ENCODE data around the gene ITIH5.
"Not testable (repeated sequence)": the region's sequence is repeated elsewhere in the genome, so short reads cannot be mapped to it uniquely, and the experiment has no call there.

Gene ITIH5

GRCh38 chr10:7667262-7668141 is 736 bp upstream of the ITIH5 start:
- peak overlapping the region in 3 of 7 experiments; percentile 19 to 40 (median 35) for H3K4me3 ChIP-seq (ENCODE audit: control insufficient read depth in 1 of 7, extremely low read depth in 1 of 7, insufficient read depth in 4 of 7, low read depth in 2 of 7, low read length in 6 of 7)
- CTCF ChIA-PET, result no interaction called here

GRCh38 chr10:7665767-7666166 is 999 bp downstream of the ITIH5 start:
- H3K27ac ChIP-seq (ENCODE audit: insufficient read depth in 1 of 2, low read depth in 1 of 2, low read length in 2 of 2, poor library complexity in 1 of 2, severe bottlenecking in 2 of 2), result no peak overlapping the region
- no peaks in the 10 kb centered on the region for H3K36me3 ChIP-seq (ENCODE audit: control insufficient read depth in 4 of 4, insufficient read depth in 4 of 4, low read length in 3 of 4)
- CTCF ChIA-PET, result interaction anchor here (0.7 to 1.6 kb wide), 2 partner anchors 21 to 43 kb away, joined by 4 to 6 read pairs; no protein-coding TSS in a partner anchor
- H3K4me3 ChIP-seq (ENCODE audit: control insufficient read depth in 1 of 7, extremely low read depth in 1 of 7, insufficient read depth in 4 of 7, low read depth in 2 of 7, low read length in 6 of 7), result peak overlapping the region in 3 of 7 experiments; percentile 60 to 74 (median 67)
- POLR2A ChIA-PET, result no interaction called here
- no peaks in the 10 kb centered on the region for H3K9me3 ChIP-seq (ENCODE audit: control extremely low read depth in 1 of 5, control insufficient read depth in 4 of 5, insufficient read depth in 2 of 5, low read depth in 1 of 5, low read length in 4 of 5)
- H3K27me3 ChIP-seq (replicated peaks in 2 of 5; ENCODE audit: control insufficient read depth in 4 of 5, insufficient read depth in 5 of 5, low read length in 4 of 5), result peaks cover 11 to 73% (median 32%) of the 10 kb centered on the region in 5 experiments
- 50% methylated on average over 1 of the region's 6 CpGs for WGBS (ENCODE audit: insufficient coverage)
- peaks cover 4 to 11% (median 8%) of the 10 kb centered on the region in 4 experiments for H3K4me1 ChIP-seq (ENCODE audit: control extremely low read depth in 1 of 4, control insufficient read depth in 4 of 4, insufficient read depth in 4 of 4, low read length in 3 of 4)
- peak in 2 of 3 donors; percentile 10 to 19 for DNase-seq

More at GRCh38 chr10:7667262-7668141, 736 bp upstream of the ITIH5 start:
- no peak overlapping the region for H3K27ac ChIP-seq (ENCODE audit: insufficient read depth in 1 of 2, low read depth in 1 of 2, low read length in 2 of 2, poor library complexity in 1 of 2, severe bottlenecking in 2 of 2)
- H3K9me3 ChIP-seq (ENCODE audit: control extremely low read depth in 1 of 5, control insufficient read depth in 4 of 5, insufficient read depth in 2 of 5, low read depth in 1 of 5, low read length in 4 of 5), result no peaks in the 10 kb centered on the region
- POLR2A ChIA-PET, result no interaction called here
- H3K4me1 ChIP-seq (ENCODE audit: control extremely low read depth in 1 of 4, control insufficient read depth in 4 of 4, insufficient read depth in 4 of 4, low read length in 3 of 4), result peaks cover 4 to 11% (median 8%) of the 10 kb centered on the region in 4 experiments
- no peaks in the 10 kb centered on the region for H3K36me3 ChIP-seq (ENCODE audit: control insufficient read depth in 4 of 4, insufficient read depth in 4 of 4, low read length in 3 of 4)
- H3K27me3 ChIP-seq (replicated peaks in 2 of 5; ENCODE audit: control insufficient read depth in 4 of 5, insufficient read depth in 5 of 5, low read length in 4 of 5), result peaks cover 11 to 72% (median 31%) of the 10 kb centered on the region in 5 experiments
- peak; percentile 6 to 49 (median 14) for DNase-seq
- WGBS (ENCODE audit: insufficient coverage), result 4% methylated on average over 26 of the region's 44 CpGs

- Histone ChIP-seq H3K27ac (ENCODE audit: insufficient read depth in 1 of 2, low read depth in 1 of 2, low read length in 2 of 2, poor library complexity in 1 of 2, severe bottlenecking in 2 of 2) (no peak overlapping the region), H3K27me3 (replicated peaks in 2 of 5; ENCODE audit: control insufficient read depth in 4 of 5, insufficient read depth in 5 of 5, low read length in 4 of 5) (peaks cover 7 to 76% (median 27%) of the 10 kb centered on the region in 5 experiments), H3K9me3 (ENCODE audit: control extremely low read depth in 1 of 5, control insufficient read depth in 4 of 5, insufficient read depth in 2 of 5, low read depth in 1 of 5, low read length in 4 of 5) (no peaks in the 10 kb centered on the region), H3K4me3 (ENCODE audit: control insufficient read depth in 1 of 7, extremely low read depth in 1 of 7, insufficient read depth in 4 of 7, low read depth in 2 of 7, low read length in 6 of 7) (no peak overlapping the region), H3K4me1 (ENCODE audit: control extremely low read depth in 1 of 4, control insufficient read depth in 4 of 4, insufficient read depth in 4 of 4, low read length in 3 of 4) (peaks cover 4 to 11% (median 8%) of the 10 kb centered on the region in 4 experiments), H3K36me3 (ENCODE audit: control insufficient read depth in 4 of 4, insufficient read depth in 4 of 4, low read length in 3 of 4) (no peaks in the 10 kb centered on the region)
- WGBS (ENCODE audit: insufficient coverage), result no CpG with 5 or more reads among the region's 2 CpGs
- CTCF ChIA-PET, result interaction anchor here (1.9 kb wide), 1 partner anchor 23 kb away, joined by 6 read pairs; no protein-coding TSS in a partner anchor
- POLR2A ChIA-PET, result no interaction called here
- DNase-seq, result no peak
Measured at GRCh38 chr10:7664707-7665106, 2.1 kb downstream of the ITIH5 start.

- Histone ChIP-seq H3K27me3 (replicated peaks in 2 of 5; ENCODE audit: control insufficient read depth in 4 of 5, insufficient read depth in 5 of 5, low read length in 4 of 5) (peaks cover 7 to 55% (median 23%) of the 10 kb centered on the region in 5 experiments), H3K27ac (ENCODE audit: insufficient read depth in 1 of 2, low read depth in 1 of 2, low read length in 2 of 2, poor library complexity in 1 of 2, severe bottlenecking in 2 of 2) (no peak overlapping the region), H3K4me3 (ENCODE audit: control insufficient read depth in 1 of 7, extremely low read depth in 1 of 7, insufficient read depth in 4 of 7, low read depth in 2 of 7, low read length in 6 of 7) (no peak overlapping the region), H3K9me3 (ENCODE audit: control extremely low read depth in 1 of 5, control insufficient read depth in 4 of 5, insufficient read depth in 2 of 5, low read depth in 1 of 5, low read length in 4 of 5) (no peaks in the 10 kb centered on the region), H3K36me3 (ENCODE audit: control insufficient read depth in 4 of 4, insufficient read depth in 4 of 4, low read length in 3 of 4) (no peaks in the 10 kb centered on the region), H3K4me1 (ENCODE audit: control extremely low read depth in 1 of 4, control insufficient read depth in 4 of 4, insufficient read depth in 4 of 4, low read length in 3 of 4) (peaks cover 4 to 11% (median 8%) of the 10 kb centered on the region in 4 experiments)
- 95% methylated on average over 4 of the region's 5 CpGs for WGBS (ENCODE audit: insufficient coverage)
- CTCF ChIA-PET, result interaction anchor here (2.2 kb wide), 1 partner anchor 25 kb away, joined by 8 read pairs; no protein-coding TSS in a partner anchor
- POLR2A ChIA-PET, result no interaction called here
- DNase-seq, result no peak
Measured at GRCh38 chr10:7662522-7662921, 4.2 kb downstream of the ITIH5 start.

GRCh38 chr10:7659560-7659959 is 7.2 kb downstream of the ITIH5 start:
- H3K9me3 ChIP-seq (ENCODE audit: control extremely low read depth in 1 of 5, control insufficient read depth in 4 of 5, insufficient read depth in 2 of 5, low read depth in 1 of 5, low read length in 4 of 5), result no peaks in the 10 kb centered on the region
- H3K27ac ChIP-seq (ENCODE audit: insufficient read depth in 1 of 2, low read depth in 1 of 2, low read length in 2 of 2, poor library complexity in 1 of 2, severe bottlenecking in 2 of 2), result no peak overlapping the region
- DNase-seq, result no peak
- WGBS (ENCODE audit: insufficient coverage), result 98% methylated on average over 4 of the region's 4 CpGs
- ChIA-PET POLR2A (no interaction called here), CTCF (no interaction called here)
- H3K4me3 ChIP-seq (ENCODE audit: control insufficient read depth in 1 of 7, extremely low read depth in 1 of 7, insufficient read depth in 4 of 7, low read depth in 2 of 7, low read length in 6 of 7), result no peak overlapping the region
- H3K36me3 ChIP-seq (ENCODE audit: control insufficient read depth in 4 of 4, insufficient read depth in 4 of 4, low read length in 3 of 4), result no peaks in the 10 kb centered on the region
- peaks cover 0 to 33% (median 8%) of the 10 kb centered on the region in 5 experiments for H3K27me3 ChIP-seq (replicated peaks in 2 of 5; ENCODE audit: control insufficient read depth in 4 of 5, insufficient read depth in 5 of 5, low read length in 4 of 5)
- no peaks in the 10 kb centered on the region for H3K4me1 ChIP-seq (ENCODE audit: control extremely low read depth in 1 of 4, control insufficient read depth in 4 of 4, insufficient read depth in 4 of 4, low read length in 3 of 4)

GRCh38 chr10:7657552-7657951 is 9.2 kb downstream of the ITIH5 start:
- no peaks in the 10 kb centered on the region for H3K36me3 ChIP-seq (ENCODE audit: control insufficient read depth in 4 of 4, insufficient read depth in 4 of 4, low read length in 3 of 4)
- H3K27me3 ChIP-seq (replicated peaks in 2 of 5; ENCODE audit: control insufficient read depth in 4 of 5, insufficient read depth in 5 of 5, low read length in 4 of 5), result peaks cover 0 to 22% (median 6%) of the 10 kb centered on the region in 5 experiments
- no peak for DNase-seq
- H3K4me1 ChIP-seq (ENCODE audit: control extremely low read depth in 1 of 4, control insufficient read depth in 4 of 4, insufficient read depth in 4 of 4, low read length in 3 of 4), result no peaks in the 10 kb centered on the region
- ChIA-PET CTCF (no interaction called here), POLR2A (no interaction called here)
- no peak overlapping the region for H3K4me3 ChIP-seq (ENCODE audit: control insufficient read depth in 1 of 7, extremely low read depth in 1 of 7, insufficient read depth in 4 of 7, low read depth in 2 of 7, low read length in 6 of 7)
- no CpG with 5 or more reads among the region's 2 CpGs for WGBS (ENCODE audit: insufficient coverage)
- no peak overlapping the region for H3K27ac ChIP-seq (ENCODE audit: insufficient read depth in 1 of 2, low read depth in 1 of 2, low read length in 2 of 2, poor library complexity in 1 of 2, severe bottlenecking in 2 of 2)
- peaks cover 0 to 3% (median 0%) of the 10 kb centered on the region in 5 experiments for H3K9me3 ChIP-seq (ENCODE audit: control extremely low read depth in 1 of 5, control insufficient read depth in 4 of 5, insufficient read depth in 2 of 5, low read depth in 1 of 5, low read length in 4 of 5)

GRCh38 chr10:7657079-7657478 is 9.7 kb downstream of the ITIH5 start:
- WGBS (ENCODE audit: insufficient coverage), result 93% methylated on average over 8 of the region's 11 CpGs

More at GRCh38 chr10:7657079-7657478, 9.7 kb downstream of the ITIH5 start:
- H3K36me3 ChIP-seq (ENCODE audit: control insufficient read depth in 4 of 4, insufficient read depth in 4 of 4, low read length in 3 of 4); POLR2A ChIA-PET; CTCF ChIA-PET; H3K9me3 ChIP-seq (ENCODE audit: control extremely low read depth in 1 of 5, control insufficient read depth in 4 of 5, insufficient read depth in 2 of 5, low read depth in 1 of 5, low read length in 4 of 5); H3K4me3 ChIP-seq (ENCODE audit: control insufficient read depth in 1 of 7, extremely low read depth in 1 of 7, insufficient read depth in 4 of 7, low read depth in 2 of 7, low read length in 6 of 7); DNase-seq; H3K4me1 ChIP-seq (ENCODE audit: control extremely low read depth in 1 of 4, control insufficient read depth in 4 of 4, insufficient read depth in 4 of 4, low read length in 3 of 4); H3K27ac ChIP-seq (ENCODE audit: insufficient read depth in 1 of 2, low read depth in 1 of 2, low read length in 2 of 2, poor library complexity in 1 of 2, severe bottlenecking in 2 of 2): not testable (repeated sequence)
- H3K27me3 ChIP-seq (replicated peaks in 2 of 5; ENCODE audit: control insufficient read depth in 4 of 5, insufficient read depth in 5 of 5, low read length in 4 of 5), result peaks cover 0 to 17% (median 4%) of the 10 kb centered on the region in 5 experiments
